Measurements from ENCODE around the gene GDF3.
"Not testable (repeated sequence)": the region's sequence is repeated elsewhere in the genome, so short reads cannot be mapped to it uniquely, and the experiment has no call there.

GDF3 gene

DNA sequence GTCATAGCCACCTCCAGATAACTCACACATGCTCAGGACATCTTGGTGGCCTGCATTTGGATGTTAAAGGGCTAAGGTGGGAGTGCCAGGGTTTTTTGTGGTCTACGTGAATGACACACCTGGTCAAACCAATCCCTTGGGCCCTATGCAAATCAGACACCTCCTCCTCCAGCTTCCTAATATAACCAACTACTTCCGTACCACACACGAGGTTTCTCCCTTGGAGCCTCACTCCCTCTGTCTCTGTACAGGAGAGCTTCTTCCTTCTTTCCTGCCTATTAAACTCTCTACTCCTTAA lies 49.4 kb downstream of the GDF3 start:
- no peak for DNase-seq (ENCODE audit: low spot score in 2 of 2)
- Histone ChIP-seq H3K27me3 (ENCODE audit: low read depth) (no peaks in the 10 kb centered on the region), H3K36me3 (replicated peaks) (no peaks in the 10 kb centered on the region), H3K9me3 (no peaks in the 10 kb centered on the region), H3K4me3 (no peak overlapping the region), H3K4me1 (no peaks in the 10 kb centered on the region)
- in situ Hi-C loops (cut with MboI; ENCODE audit: low sequenced_read_pairs) = loop anchor here (10.0 kb wide), 1 partner anchor 441 kb away; no protein-coding TSS in a partner anchor

DNA sequence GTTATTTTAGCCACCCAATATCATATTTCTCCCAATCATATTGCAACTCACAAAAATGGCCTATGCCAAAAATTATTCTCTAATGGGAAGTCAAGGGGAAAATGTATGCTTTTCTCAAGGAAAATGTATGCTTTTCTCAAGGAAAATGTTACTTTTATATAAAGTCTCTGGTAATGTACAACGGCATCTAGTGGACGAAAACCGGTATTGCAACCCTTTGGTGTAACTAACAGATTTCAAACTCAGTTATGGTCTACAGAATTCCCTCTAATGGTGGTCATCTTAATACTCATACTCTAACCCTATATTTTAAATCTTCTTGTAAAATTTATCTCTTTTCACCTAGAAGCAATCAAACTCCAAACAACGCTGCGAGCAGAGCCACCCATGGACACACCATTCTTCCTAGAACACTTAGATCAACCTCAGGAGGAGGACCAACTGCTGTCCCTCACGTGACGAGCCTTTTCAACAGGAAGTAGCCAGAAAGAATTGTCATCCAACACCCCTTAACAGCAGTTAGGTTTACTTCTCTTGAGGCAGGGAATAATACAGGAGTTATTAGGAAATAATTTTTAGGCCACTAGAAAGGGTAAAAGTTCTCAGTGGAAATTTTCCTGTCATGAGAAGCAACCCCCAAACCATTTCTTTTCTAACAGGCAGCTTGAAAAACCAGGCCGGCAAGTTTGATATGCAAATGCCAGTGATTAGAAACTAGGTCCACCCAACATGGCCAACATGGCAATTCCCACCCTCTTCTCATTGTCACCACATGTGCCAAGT lies 50.0 kb downstream of the GDF3 start:
- no peaks in the 10 kb centered on the region for H3K4me1 ChIP-seq
- in situ Hi-C loops (cut with MboI; ENCODE audit: low sequenced_read_pairs) = loop anchor here (10.0 kb wide), 1 partner anchor 441 kb away; no protein-coding TSS in a partner anchor
- peak; percentile 16 to 52 for DNase-seq (ENCODE audit: low spot score in 2 of 2)
- no peaks in the 10 kb centered on the region for H3K36me3 ChIP-seq (replicated peaks)
- no peaks in the 10 kb centered on the region for H3K27me3 ChIP-seq (ENCODE audit: low read depth)
- H3K9me3 ChIP-seq = no peaks in the 10 kb centered on the region
- H3K4me3 ChIP-seq = no peak overlapping the region

DNA sequence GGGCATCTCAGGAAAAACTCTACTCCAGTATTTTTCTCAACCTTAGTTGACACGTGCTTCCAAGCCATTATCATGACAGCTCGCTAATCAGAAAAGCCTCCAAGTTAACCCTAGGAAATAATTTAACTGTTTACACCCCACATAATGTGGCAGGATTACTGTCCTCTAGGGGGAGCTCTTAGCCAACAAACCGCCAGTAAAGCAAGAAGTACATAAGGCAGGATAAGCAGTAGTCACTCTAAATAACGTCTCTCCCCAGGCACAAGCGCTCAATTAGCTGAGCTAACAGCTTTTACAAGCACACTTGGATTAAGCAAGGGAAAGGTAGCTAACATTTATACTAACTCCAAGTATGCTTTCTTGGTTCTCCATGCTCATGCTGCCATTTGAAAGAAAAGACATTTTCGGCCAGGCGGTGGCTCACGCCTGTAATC lies 52.7 kb downstream of the GDF3 start:
- DNase-seq (ENCODE audit: low spot score in 2 of 2) = peak; percentile 18 to 63
- H3K36me3 ChIP-seq (replicated peaks) = no peaks in the 10 kb centered on the region
- H3K27me3 ChIP-seq (ENCODE audit: low read depth) = no peaks in the 10 kb centered on the region
- in situ Hi-C loops (cut with MboI; ENCODE audit: low sequenced_read_pairs) = loop anchor here (10.0 kb wide), 1 partner anchor 438 kb away; no protein-coding TSS in a partner anchor
- no peaks in the 10 kb centered on the region for H3K9me3 ChIP-seq
- H3K4me1 ChIP-seq = peaks cover 6% of the 10 kb centered on the region
- no peak overlapping the region for H3K4me3 ChIP-seq

DNA sequence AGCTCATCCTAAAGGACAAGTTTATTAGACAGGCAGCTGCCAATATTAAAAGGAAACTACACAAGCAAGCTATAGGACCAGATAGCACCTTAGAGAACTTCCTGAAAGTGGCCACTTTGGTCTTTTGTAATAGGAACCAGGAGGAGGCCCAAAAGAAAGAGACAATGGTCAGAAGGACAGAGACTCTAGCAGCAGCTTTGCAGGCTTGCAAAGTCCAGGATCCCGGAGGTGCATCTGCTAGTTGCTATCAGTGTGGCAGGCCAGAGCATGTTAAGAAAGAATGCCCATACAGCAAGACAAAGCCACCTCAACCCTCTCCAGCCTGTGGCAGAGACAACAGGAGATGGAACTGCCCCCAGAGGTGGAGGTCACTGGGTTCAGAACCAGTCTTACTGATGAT lies 53.3 kb downstream of the GDF3 start:
- in situ Hi-C loops (cut with MboI; ENCODE audit: low sequenced_read_pairs) = loop anchor here (10.0 kb wide), 1 partner anchor 437 kb away; no protein-coding TSS in a partner anchor
- Histone ChIP-seq H3K27me3 (ENCODE audit: low read depth) (no peaks in the 10 kb centered on the region), H3K4me1 (peaks cover 12% of the 10 kb centered on the region), H3K36me3 (replicated peaks) (no peaks in the 10 kb centered on the region), H3K4me3 (no peak overlapping the region), H3K9me3 (no peaks in the 10 kb centered on the region)
- no peak for DNase-seq (ENCODE audit: low spot score in 2 of 2)

DNA sequence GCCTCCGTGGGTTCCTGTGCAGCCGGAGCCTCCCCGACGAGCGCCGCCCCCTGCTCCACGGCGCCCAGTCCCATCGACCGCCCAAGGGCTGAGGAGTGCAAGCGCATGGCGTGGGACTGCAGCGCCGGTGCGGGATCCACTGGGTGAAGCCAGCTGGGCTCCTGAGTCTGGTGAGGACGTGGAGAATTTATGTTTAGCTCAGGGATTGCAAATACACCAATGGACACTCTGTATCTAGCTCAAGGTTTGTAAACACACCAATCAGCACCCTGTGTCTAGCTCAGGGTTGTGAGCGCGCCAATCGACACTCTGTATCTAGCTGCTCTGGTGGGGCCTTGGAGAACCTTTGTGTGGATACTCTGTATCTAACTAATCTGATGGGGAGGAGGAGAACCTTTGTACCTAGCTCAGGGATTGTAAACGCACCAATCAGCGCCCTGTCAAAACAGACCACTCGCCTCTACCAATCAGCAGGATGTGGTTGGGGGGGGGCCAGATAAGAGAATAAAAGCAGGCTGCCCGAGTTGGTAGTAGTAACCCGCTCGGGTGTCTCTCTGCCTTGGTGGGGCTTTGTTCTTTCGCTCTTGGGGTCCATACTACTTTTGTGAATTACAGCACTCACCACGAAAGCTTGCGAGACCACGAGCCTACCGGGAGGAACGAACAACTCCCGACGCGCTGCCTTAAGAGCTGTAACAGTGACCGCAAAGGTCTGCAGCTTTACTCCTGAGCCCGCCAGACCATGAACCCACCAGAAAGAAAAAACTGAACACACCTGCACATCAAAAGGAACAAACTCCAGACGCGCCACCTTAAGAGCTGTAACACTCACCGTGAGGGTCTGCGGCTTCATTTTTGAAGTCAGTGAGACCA lies 55.2 kb downstream of the GDF3 start:
- H3K9me3 ChIP-seq; H3K27me3 ChIP-seq (ENCODE audit: low read depth); H3K4me3 ChIP-seq; H3K36me3 ChIP-seq (replicated peaks); DNase-seq (ENCODE audit: low spot score in 2 of 2): not testable (repeated sequence)
- in situ Hi-C loops (cut with MboI; ENCODE audit: low sequenced_read_pairs) = loop anchor here (10.0 kb wide), 1 partner anchor 436 kb away; no protein-coding TSS in a partner anchor
- peaks cover 12% of the 10 kb centered on the region for H3K4me1 ChIP-seq
